Activated CD4-positive, CD25-positive, alpha-beta regulatory T cell (primary cell): ENCODE measurements around the gene ARID1B.

Source experiments
- DNase-seq, 4 experiments: peaks; one replicate each; lab custom pipeline; 2025; lab: John Stamatoyannopoulos, UW

Gene ARID1B

DNA sequence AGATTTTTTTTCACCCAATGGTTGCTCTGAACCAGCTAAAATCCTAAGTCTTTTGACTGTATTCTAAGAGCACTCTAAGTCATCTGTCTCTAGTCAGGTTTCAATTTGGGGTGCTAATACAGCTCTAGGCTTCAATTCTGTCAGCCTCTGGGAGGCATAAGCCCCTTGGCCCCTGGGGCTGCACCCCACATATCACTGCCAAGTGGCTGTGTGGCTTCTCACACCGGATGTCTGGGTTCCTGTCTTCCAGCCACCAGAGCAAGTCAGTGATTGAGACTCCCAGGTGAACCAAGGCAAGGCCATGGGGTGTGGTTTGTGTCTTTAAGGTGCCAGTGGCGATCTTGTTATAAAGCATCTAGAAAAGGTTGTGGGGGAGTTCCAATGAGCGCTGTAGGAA, 409.6 kb downstream of the ARID1B start:
- DNase-seq = no peak

GRCh38 chr6:157187182-157188083, 410.3 kb downstream of the ARID1B start:
- no peak for DNase-seq

DNA sequence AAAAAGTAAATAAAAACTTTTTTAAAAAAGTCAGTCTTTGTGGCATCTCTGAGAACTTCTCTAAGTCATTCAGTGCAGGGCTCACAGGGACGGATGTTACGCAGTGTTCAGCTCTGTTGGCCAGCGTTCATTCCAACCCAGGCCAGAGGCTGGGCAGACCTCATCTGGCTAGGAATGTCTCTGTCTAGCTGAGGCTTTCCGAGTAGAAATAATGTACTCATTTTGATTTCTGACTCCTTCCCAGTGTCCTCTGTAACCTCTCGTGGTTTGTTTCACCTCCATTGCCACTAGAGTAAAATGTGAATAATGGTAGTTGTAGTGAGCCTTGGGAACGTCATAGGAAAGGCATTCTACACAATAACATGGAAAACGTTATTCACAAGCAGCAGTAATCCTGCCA, 411.0 kb downstream of the ARID1B start:
- no peak for DNase-seq

- no peak for DNase-seq
Observed at GRCh38 chr6:157193443-157193996, 416.3 kb downstream of the ARID1B start.

DNA sequence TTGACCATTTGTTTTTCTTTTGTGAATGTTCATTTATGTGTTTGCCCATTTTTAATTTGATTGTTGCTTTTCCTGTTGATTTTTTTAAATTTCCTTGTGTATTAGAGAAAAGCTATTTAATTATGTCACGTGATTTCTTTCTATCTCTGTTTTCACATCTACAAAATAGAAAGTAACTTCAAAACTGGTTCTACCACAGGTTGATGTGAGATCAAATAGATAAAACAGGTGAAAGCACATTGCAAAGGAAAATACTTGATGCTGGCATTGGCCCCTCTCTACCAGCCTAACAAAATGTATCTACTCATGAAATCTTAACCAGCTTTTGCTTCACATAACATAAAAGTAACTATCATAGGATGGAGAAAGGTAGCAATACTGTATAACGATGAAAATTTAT, 416.9 kb downstream of the ARID1B start:
- no peak for DNase-seq

- DNase-seq = no peak
Observed at GRCh38 chr6:157194643-157195042, 417.5 kb downstream of the ARID1B start.

GRCh38 chr6:157196391-157196790, 419.2 kb downstream of the ARID1B start:
- no peak for DNase-seq

DNA sequence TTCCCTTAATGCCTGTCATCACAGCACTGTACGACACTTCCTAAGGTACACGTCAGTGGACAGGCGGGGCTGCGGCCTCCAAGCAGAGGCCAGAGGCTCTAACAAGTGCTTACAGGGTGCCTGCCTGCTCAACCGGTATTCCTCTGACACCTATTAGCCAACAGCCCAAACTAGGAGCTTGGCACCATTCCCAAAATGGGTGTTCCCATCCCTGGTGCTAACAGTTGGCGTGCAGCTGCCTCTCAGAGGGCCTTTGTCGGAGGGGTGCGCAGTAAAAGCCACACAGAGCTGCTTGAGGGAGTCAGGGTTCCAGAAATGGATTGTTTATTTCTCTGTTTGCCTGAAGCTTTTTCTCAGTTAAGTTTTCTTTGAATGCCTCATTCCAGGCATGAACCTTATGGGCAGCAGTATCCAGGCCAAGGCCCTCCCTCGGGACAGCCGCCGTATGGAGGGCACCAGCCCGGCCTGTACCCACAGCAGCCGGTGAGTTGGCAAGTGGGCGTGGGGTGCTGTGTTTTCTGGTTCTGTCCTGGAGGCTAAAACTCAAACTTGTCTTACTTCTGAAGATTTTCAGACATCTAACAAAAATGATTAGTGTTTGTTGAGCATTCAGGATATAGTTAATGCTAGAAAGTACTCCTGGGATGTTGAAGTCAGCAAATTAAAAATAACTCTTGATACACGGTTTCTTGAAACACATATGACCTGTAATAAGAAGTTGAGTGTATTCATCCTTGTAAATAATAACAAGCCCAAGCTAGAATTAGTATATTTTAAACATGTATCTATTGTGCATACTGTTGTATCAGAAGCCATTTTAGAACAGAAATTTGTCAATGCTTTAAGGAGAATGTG, 421.5 kb downstream of the ARID1B start:
- no peak for DNase-seq

DNA sequence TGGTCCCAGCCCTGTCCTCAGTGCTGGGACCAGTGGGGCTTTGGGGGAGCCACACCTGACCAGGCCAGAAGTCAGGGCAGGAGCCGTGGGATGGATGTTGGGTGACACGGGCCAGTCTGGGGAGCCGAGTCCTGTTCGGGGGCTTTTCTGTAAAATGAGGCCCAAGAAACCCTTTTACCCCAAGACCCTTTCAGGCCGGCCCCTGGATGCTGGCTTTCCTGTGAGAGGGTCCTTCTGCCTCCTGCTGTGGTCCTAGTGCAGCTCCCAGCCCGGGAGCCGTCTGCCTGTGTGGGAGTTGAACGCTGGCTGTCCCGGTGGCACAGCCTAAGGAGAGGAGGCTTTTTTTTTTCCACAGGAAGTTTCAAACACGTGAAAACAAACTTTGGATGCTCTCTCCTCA, 422.9 kb downstream of the ARID1B start:
- no peak for DNase-seq

- no peak for DNase-seq
Observed at GRCh38 chr6:157200611-157201010, 423.4 kb downstream of the ARID1B start.

DNA sequence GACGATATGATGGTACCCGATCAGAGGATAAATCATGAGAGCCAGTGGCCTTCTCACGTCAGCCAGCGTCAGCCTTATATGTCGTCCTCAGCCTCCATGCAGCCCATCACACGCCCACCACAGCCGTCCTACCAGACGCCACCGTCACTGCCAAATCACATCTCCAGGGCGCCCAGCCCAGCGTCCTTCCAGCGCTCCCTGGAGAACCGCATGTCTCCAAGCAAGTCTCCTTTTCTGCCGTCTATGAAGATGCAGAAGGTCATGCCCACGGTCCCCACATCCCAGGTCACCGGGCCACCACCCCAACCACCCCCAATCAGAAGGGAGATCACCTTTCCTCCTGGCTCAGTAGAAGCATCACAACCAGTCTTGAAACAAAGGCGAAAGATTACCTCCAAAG, 423.9 kb downstream of the ARID1B start:
- DNase-seq = no peak

DNA sequence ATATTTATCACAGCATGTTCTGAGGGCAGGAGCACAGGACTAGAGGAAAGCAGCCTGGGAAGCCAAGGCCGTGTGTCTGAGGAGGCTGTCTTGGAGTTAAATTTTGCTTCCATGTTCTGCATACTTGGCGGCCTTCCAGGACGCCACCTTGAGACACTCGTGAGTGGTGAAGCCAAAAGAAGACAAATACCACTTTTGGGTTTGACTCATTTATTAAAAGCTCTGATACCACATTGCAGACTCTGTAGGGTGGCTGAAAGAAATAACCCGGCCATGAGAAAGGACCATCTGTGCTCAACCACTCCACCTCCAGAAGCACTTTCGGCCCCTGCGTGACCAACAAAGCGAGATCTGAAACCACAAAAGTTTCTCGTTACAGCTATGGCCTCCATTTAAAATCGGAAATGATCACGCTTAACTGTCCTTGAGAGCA, 426.1 kb downstream of the ARID1B start:
- no peak for DNase-seq

DNA sequence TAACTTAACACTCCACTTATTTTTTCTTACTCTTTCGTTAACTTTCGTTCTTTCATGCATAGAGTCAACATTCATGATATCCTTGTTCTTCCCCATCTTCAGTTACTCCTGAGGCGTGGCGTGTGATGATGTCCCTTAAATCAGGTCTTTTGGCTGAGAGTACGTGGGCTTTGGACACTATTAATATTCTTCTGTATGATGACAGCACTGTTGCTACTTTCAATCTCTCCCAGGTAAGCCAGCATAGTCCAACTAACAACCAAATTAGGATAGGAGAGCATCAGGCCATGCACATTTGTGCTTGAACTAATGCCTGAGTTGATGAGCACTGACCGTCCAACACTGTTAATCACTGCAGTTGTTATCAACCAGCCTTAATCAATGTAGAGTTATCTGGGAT, 426.6 kb downstream of the ARID1B start:
- DNase-seq = no peak

DNA sequence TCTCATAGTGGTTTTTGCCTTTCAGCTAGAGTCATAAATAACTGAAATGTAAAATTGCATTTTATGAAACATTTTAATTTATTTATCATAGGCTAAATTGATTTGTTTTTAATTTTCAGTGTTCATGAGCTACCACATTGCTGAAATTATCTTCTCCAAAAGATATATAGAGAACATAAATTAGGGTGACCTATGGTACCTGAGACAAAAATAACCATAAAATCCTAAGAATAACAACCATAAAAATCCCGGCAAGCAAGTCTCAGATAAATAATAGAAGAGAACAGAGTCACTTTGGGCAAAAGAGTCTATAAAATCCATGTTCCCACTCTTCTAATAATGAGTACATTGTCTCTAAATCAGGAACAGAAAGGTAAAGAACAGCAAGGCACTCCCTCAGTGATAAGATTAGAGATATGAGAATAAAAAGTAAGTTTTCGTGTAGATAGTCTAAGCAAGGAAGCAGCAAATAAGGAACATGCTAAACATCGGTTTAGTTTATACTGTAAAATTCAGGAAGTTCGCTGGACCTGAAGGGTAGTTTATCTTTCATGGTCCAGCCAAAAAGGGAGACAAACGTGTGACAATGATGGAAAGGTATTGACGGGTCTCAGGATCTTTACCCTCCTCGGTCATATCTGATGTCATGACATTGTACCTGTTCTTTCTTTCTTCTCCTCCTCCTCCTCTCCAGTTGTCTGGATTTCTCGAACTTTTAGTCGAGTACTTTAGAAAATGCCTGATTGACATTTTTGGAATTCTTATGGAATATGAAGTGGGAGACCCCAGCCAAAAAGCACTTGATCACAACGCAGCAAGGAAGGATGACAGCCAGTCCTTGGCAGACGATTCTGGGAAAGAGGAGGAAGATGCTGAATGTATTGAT, 428.5 kb downstream of the ARID1B start:
- no peak for DNase-seq

DNA sequence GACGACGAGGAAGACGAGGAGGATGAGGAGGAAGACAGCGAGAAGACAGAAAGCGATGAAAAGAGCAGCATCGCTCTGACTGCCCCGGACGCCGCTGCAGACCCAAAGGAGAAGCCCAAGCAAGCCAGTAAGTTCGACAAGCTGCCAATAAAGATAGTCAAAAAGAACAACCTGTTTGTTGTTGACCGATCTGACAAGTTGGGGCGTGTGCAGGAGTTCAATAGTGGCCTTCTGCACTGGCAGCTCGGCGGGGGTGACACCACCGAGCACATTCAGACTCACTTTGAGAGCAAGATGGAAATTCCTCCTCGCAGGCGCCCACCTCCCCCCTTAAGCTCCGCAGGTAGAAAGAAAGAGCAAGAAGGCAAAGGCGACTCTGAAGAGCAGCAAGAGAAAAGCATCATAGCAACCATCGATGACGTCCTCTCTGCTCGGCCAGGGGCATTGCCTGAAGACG, 429.2 kb downstream of the ARID1B start:
- no peak for DNase-seq

DNA sequence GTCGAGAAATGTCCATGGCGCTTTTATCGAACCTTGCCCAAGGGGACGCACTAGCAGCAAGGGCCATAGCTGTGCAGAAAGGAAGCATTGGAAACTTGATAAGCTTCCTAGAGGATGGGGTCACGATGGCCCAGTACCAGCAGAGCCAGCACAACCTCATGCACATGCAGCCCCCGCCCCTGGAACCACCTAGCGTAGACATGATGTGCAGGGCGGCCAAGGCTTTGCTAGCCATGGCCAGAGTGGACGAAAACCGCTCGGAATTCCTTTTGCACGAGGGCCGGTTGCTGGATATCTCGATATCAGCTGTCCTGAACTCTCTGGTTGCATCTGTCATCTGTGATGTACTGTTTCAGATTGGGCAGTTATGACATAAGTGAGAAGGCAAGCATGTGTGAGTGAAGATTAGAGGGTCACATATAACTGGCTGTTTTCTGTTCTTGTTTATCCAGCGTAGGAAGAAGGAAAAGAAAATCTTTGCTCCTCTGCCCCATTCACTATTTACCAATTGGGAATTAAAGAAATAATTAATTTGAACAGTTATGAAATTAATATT, 430.4 kb downstream of the ARID1B start:
- DNase-seq = no peak

DNA sequence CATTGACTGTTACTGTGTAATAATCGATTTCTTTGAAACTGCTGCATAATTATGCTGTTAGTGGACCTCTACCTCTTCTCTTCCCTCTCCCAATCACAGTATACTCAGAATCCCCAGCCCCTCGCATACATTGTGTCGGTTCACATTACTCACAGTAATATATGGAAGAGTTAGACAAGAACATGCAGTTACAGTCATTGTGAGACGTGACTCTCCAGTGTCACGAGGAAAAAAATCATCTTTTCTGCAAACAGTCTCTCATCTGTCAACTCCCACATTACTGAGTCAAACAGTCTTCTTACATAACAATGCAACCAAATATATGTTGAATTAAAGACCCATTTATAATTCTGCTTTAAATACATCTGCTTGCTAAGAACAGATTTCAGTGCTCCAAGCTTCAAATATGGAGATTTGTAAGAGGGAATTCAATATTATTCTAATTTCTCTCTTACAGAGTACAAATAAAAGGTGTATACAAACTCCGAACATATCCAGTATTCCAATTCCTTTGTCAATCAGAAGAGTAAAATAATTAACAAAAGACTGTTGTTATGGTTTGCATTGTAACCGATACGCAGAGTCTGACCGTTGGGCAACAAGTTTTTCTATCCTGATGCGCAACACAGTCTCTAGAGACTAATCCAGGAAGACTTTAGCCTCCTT, 432.8 kb downstream of the ARID1B start:
- DNase-seq = no peak

DNA sequence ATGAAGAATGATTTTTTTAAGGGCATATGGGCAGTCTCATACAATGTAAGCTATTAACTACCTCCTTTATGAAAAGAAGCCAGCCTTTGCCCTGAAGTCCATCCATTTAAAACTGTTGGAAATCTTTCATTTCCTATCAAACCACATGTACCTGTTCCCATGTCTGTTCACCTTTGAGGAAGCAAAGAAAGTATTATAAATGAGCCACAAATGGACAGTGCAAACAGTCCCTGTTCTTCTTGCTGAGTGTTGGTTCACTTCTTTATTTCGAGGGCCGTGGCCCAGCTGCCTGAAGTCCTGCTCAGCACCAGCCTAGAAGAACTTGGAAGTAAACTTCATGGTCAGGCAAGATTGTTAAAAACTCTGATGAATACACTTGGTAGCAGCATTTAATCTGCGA, 433.8 kb downstream of the ARID1B start:
- no peak for DNase-seq

DNA sequence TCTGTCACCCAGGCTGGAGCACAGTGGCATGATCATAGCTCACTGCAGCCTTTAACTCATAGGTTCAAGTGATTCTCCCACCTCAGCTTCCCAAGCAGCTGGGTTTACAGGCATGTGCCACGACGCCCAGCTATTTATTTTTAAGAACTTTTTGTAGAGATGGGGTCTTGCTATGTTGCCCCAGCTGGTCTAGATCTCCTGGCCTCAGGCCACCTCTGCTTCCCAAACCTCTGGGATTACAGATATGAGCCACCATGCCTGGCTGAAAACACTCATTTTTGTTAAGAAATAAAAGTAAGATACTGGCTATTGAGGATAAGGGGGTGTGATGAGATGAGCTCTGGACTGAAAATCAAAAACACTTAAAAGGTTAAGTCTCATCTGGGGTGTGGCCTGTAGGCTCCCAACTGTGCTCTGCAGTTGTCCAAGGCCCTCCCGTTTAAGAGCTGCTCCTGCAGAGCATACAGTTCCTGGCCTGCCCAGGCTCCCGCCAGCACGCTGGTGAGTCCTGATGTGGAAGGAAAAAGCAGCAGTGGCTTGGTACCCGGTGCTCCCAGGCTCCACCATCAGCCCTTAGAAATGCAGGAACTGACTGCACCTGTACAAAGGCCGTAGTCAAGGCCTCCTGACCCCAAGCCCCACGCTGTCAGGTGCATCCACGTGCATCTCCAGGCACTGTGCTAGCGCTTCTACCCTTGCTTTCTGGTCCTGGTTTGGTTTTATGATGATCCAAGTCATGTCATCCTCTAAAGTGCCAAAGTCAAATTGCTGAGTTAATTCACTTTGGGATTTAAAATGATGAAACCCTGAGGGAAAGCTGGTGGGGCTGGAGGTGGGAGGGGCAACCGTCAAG, 434.7 kb downstream of the ARID1B start:
- DNase-seq = no peak

- no peak for DNase-seq
Observed at GRCh38 chr6:157213426-157213825, 436.2 kb downstream of the ARID1B start.
